ENCODE measurements around the gene CDH23. TPM values are rescaled to one million over a fixed set of nuclear protein-coding genes. Genes with fewer than 3 reads are reported as not detected.

The CDH23 gene
- total and polyA plus RNA-seq, 9 of the 15 experiments (the other 6 are each of a cell fraction or from before 2014, with no cell fraction given), result 0.18 to 1.2 (median 0.47) TPM

DNA sequence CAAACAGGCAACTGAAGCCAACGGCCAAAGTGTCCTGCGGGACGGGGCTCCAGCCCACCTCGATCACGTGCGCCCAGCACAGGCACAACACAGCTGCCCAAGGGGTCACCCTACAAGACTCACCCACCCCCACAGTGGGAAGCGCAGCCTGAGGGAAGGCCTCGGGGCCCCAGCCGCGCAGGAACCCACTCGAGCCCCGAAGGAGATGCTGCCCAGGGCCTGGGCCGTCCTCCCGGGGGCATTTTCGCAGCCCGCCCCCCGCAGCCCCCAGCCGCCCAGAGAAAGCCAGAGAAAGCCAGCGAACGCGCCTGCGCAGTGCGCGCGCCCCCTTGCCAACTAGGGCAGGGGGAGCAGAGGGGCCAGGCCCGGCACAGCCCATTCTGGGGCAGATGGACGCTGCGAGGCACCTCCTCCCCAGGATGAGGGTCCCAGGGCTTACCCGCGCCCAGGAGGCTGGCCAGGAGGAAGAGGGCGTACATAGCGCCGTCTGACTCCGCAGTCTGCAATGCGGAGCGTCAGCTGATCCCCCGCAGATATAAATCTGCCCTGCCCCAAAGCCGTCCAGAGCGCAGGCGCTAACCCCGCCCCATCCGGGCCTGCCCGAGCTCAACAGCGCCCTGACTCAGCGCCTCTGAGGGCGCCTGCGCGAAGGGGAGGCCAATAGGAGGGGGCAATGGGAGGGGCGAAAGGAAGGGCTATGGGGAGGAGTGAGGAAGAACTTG is 454.2 kb downstream of the CDH23 start, which contains the start of gene PSAP (continued):
- TF ChIP-seq, protein P1, sequence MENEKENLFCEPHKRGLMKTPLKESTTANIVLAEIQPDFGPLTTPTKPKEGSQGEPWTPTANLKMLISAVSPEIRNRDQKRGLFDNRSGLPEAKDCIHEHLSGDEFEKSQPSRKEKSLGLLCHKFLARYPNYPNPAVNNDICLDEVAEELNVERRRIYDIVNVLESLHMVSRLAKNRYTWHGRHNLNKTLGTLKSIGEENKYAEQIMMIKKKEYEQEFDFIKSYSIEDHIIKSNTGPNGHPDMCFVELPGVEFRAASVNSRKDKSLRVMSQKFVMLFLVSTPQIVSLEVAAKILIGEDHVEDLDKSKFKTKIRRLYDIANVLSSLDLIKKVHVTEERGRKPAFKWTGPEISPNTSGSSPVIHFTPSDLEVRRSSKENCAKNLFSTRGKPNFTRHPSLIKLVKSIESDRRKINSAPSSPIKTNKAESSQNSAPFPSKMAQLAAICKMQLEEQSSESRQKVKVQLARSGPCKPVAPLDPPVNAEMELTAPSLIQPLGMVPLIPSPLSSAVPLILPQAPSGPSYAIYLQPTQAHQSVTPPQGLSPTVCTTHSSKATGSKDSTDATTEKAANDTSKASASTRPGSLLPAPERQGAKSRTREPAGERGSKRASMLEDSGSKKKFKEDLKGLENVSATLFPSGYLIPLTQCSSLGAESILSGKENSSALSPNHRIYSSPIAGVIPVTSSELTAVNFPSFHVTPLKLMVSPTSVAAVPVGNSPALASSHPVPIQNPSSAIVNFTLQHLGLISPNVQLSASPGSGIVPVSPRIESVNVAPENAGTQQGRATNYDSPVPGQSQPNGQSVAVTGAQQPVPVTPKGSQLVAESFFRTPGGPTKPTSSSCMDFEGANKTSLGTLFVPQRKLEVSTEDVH (IDR thresholded peaks at IDR 0.05; ENCODE audit: low read depth, partially characterized antibody), result no peak
- no peak for TF ChIP-seq HEY1 (CRISPR knock-in tag; IDR thresholded peaks at IDR 0.05; ENCODE audit: borderline replicate concordance)
- TF ChIP-seq ZC3H11A (IDR thresholded peaks at IDR 0.05; ENCODE audit: low read depth, low read length), result no peak
- TF ChIP-seq, protein P2, sequence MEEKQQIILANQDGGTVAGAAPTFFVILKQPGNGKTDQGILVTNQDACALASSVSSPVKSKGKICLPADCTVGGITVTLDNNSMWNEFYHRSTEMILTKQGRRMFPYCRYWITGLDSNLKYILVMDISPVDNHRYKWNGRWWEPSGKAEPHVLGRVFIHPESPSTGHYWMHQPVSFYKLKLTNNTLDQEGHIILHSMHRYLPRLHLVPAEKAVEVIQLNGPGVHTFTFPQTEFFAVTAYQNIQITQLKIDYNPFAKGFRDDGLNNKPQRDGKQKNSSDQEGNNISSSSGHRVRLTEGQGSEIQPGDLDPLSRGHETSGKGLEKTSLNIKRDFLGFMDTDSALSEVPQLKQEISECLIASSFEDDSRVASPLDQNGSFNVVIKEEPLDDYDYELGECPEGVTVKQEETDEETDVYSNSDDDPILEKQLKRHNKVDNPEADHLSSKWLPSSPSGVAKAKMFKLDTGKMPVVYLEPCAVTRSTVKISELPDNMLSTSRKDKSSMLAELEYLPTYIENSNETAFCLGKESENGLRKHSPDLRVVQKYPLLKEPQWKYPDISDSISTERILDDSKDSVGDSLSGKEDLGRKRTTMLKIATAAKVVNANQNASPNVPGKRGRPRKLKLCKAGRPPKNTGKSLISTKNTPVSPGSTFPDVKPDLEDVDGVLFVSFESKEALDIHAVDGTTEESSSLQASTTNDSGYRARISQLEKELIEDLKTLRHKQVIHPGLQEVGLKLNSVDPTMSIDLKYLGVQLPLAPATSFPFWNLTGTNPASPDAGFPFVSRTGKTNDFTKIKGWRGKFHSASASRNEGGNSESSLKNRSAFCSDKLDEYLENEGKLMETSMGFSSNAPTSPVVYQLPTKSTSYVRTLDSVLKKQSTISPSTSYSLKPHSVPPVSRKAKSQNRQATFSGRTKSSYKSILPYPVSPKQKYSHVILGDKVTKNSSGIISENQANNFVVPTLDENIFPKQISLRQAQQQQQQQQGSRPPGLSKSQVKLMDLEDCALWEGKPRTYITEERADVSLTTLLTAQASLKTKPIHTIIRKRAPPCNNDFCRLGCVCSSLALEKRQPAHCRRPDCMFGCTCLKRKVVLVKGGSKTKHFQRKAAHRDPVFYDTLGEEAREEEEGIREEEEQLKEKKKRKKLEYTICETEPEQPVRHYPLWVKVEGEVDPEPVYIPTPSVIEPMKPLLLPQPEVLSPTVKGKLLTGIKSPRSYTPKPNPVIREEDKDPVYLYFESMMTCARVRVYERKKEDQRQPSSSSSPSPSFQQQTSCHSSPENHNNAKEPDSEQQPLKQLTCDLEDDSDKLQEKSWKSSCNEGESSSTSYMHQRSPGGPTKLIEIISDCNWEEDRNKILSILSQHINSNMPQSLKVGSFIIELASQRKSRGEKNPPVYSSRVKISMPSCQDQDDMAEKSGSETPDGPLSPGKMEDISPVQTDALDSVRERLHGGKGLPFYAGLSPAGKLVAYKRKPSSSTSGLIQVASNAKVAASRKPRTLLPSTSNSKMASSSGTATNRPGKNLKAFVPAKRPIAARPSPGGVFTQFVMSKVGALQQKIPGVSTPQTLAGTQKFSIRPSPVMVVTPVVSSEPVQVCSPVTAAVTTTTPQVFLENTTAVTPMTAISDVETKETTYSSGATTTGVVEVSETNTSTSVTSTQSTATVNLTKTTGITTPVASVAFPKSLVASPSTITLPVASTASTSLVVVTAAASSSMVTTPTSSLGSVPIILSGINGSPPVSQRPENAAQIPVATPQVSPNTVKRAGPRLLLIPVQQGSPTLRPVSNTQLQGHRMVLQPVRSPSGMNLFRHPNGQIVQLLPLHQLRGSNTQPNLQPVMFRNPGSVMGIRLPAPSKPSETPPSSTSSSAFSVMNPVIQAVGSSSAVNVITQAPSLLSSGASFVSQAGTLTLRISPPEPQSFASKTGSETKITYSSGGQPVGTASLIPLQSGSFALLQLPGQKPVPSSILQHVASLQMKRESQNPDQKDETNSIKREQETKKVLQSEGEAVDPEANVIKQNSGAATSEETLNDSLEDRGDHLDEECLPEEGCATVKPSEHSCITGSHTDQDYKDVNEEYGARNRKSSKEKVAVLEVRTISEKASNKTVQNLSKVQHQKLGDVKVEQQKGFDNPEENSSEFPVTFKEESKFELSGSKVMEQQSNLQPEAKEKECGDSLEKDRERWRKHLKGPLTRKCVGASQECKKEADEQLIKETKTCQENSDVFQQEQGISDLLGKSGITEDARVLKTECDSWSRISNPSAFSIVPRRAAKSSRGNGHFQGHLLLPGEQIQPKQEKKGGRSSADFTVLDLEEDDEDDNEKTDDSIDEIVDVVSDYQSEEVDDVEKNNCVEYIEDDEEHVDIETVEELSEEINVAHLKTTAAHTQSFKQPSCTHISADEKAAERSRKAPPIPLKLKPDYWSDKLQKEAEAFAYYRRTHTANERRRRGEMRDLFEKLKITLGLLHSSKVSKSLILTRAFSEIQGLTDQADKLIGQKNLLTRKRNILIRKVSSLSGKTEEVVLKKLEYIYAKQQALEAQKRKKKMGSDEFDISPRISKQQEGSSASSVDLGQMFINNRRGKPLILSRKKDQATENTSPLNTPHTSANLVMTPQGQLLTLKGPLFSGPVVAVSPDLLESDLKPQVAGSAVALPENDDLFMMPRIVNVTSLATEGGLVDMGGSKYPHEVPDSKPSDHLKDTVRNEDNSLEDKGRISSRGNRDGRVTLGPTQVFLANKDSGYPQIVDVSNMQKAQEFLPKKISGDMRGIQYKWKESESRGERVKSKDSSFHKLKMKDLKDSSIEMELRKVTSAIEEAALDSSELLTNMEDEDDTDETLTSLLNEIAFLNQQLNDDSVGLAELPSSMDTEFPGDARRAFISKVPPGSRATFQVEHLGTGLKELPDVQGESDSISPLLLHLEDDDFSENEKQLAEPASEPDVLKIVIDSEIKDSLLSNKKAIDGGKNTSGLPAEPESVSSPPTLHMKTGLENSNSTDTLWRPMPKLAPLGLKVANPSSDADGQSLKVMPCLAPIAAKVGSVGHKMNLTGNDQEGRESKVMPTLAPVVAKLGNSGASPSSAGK (IDR thresholded peaks at IDR 0.05), result peak; percentile 13; the same call in 1 of the 2 replicates
- peak; percentile 45; the same call in 1 of the 2 replicates for TF ChIP-seq STAT6 (CRISPR knock-in tag; IDR thresholded peaks at IDR 0.05)
